T47D (cell line): ENCODE results near the gene RAC2.
"Not testable (repeated sequence)": the region's sequence is repeated elsewhere in the genome, so short reads cannot be mapped to it uniquely, and the experiment has no call there.

Experiments used
- DNase-seq, 2 experiments: peaks; one replicate each; pipeline versions ENCODE4 v3.0.0 to v3.0.0-alpha.2; 2011 to 2012; ENCODE audit warnings: low read depth in 1 of 2, low spot score in 1 of 2
- JUND ChIP-seq: IDR thresholded peaks from 2 replicates; pipeline ENCODE4 v1.6.1; 2012; ENCODE audit warnings: low read depth
- in situ Hi-C: cut with HindIII; loops from 2 replicates; pipeline ENCODE4 v1.10.0; 2016; ENCODE audit warnings: low sequenced_read_pairs, low pct_unique_long_range_greater_than_20kb

The RAC2 gene

GRCh38 chr22:37204045-37204655, 39.9 kb downstream of the RAC2 start:
- no peak for TF ChIP-seq JUND
- in situ Hi-C loops: no loop called here
- no peak for DNase-seq

DNA sequence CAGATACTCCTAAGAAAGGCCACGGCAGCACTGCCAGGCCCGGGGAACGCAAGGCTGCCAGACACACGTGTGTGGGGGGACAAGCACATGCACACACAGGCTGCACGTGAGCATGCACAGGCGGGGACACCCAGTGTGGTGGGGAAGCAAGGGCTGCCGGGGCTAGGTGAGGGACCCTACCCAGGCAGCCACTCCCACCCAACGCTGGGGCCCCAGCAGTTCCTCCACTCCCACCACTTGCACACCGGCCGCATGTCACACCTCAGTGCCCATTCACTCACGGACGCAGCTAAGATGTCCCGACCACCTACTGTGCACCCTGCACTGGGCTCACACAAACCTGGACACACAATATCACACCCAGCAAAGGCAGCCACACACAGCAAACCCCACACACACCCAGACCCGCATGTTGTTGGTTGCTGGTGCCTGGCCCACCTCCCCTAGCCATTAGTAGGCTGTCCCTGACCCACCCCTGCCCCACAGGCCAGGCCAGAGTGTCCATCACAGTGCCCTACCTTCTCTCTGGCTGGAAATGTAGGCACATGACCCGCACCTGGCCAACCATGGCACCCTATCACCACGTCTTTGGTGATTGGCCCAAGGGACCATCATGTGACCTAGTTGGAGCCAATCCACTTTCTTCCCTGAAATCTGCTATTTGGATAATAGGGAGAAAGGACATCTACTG, 40.6 kb downstream of the RAC2 start:
- in situ Hi-C loops: no loop called here
- DNase-seq: no peak
- no peak for TF ChIP-seq JUND

GRCh38 chr22:37202716-37203115, 41.4 kb downstream of the RAC2 start:
- DNase-seq: no peak
- TF ChIP-seq JUND: no peak
- in situ Hi-C loops: no loop called here

GRCh38 chr22:37202001-37202555, 42.0 kb downstream of the RAC2 start:
- no peak for DNase-seq
- in situ Hi-C loops: no loop called here
- TF ChIP-seq JUND: no peak

DNA sequence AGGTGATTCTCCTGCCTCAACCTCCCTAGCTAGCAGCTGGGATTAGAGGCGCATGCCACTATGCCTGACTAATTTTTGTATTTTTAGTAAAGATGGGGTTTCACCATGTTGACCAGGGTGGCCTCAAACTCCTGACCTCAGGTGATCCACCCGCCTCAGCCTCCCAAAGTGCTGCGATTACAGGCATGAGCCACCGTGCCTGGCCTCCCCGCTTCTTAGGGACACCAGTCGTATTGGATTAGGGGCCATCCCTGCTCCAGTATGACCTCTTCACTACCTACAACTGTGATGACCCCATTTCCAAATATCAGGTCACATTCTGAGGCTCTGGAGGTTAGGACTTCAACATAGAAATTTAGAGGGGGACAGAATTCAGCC, 42.6 kb downstream of the RAC2 start:
- in situ Hi-C loops, DNase-seq: not testable (repeated sequence)

DNA sequence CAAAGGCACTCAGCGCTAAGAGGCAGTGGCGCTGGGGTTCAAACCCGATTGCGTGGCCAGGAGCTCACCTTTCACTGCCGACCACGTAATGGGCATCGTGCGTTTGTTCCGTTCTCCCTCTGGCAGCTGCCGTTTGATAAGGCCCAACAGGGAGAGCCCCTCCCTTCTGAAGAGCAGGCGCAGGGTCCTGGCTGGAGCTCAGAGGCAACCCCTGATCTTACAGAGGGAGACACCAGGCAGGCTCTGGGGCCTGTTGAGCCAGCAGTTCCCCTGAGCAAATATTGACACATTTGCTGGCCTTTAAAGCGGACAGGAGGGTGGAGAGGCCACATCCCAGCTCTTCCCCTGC, 44.3 kb downstream of the RAC2 start:
- peak; percentile 49 to 57 for DNase-seq
- in situ Hi-C loops: no loop called here
- TF ChIP-seq JUND: no peak

DNA sequence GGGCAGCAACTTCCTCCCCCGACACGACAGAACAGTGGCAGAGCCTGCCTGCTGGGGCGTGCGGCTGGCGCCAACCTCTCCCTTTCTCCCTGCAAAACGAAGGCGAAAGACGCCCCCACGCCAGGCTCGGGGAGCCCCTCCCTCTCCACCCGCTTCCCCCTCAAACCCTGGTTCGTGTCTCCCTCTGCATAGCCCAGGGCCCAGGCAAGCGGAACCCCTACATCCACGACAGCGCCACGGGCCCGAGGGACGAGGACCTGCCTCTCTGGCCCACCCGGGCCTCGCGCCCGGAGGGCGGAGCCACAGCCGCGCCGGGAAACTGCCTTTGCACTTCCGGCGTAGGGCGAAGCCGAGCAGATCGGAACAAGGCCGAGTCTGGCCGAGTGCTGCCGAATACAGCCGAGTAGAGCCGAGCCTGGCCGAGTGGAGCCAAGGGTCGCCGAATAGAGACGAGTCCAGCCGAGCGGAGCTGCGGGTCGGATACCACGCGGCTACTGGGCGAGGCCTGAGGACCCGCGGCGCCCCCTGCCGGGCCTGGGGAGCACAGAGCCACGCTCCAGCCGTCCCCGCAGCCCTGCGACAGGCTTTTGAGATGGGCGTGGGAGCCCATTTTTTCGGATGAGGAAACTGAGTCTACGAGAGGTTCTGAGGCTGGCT, 44.8 kb downstream of the RAC2 start:
- DNase-seq: peak; percentile 89 to 96
- no peak for TF ChIP-seq JUND
- in situ Hi-C loops: no loop called here

GRCh38 chr22:37198258-37199102, 45.6 kb downstream of the RAC2 start:
- in situ Hi-C loops: no loop called here
- DNase-seq: peak; percentile 40 to 78
- TF ChIP-seq JUND: no peak

- TF ChIP-seq JUND: peak; percentile 79
- DNase-seq: peak; percentile 56 to 83
- in situ Hi-C loops: no loop called here
Measured at GRCh38 chr22:37197451-37198257, 46.4 kb downstream of the RAC2 start.

DNA sequence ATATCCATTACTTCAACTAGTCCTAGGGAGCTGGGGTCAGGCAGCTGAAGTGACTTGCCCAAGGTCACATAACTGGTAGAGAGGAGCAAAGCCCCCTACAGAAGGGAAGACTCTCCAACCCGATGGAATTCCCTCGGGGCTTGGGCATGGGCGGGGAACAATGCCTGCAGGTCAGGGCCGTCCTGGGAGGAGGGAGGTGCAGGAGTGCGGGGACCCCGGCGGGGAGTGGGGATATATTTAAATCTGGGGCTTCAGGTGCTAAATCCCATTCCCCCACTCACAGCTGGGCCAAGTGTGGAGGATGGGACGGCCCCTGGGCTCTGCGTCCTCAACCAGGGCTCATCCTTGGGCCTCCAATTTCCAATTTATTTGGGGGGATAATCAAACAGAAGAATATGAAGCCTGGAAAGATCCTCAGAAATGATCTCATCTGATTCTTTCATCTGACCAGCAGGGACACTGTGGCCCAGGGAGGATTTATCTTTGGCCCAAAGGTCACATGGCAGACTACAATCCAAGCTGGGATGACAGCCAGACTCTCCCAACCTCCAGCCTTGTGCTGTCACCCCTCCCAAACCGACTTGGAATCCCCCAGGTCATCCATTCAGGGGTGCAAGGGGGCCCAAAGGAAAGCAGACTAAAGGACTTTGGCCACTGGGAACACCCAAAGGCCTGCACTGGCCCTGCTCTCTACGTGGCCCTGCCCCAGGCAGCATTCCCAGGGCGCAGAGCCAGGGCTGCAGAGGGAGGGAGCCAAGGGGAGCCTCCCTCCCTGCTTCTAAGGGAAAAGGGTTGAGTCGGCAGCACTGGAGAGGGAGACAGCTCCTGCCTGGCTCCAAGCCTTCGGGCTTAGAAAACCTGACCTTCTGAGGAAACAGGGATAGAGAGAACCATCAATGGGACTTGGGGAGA, 47.3 kb downstream of the RAC2 start:
- peak; percentile 50 to 91 for DNase-seq
- no peak for TF ChIP-seq JUND
- in situ Hi-C loops: no loop called here

GRCh38 chr22:37195921-37196320, 48.1 kb downstream of the RAC2 start:
- in situ Hi-C loops: no loop called here
- no peak for DNase-seq
- TF ChIP-seq JUND: no peak
